Neutrophil (primary cell): ENCODE measurements around the gene ITIH3.

Experiments
- H3K27ac ChIP-seq: fragments of 200-600 bp; sonication (generic); 2 replicates; pipeline ENCODE4 v1.5.1; 2016; ENCODE audit warnings: mild to moderate bottlenecking, moderate library complexity
- H3K27me3 ChIP-seq: fragments of 200-600 bp; sonication (generic); 2 replicates; pipeline ENCODE4 v1.6.0; 2016; ENCODE audit warnings: mild to moderate bottlenecking
- H3K36me3 ChIP-seq: fragments of 200-600 bp; sonication (generic); 2 replicates; pipeline ENCODE4 v1.5.1; 2017
- H3K4me1 ChIP-seq, 2 experiments: fragments of 200-600 bp in 1 of 2; sonication (generic) in 1 of 2; 1 replicate in 1 of 2; 2 replicates in 1 of 2; pipeline versions ENCODE4 v1.5.1 to v1.6.1; 2013 to 2016; ENCODE audit warnings: low read depth in 1 of 2, low read length in 1 of 2, mild to moderate bottlenecking in 1 of 2, moderate library complexity in 1 of 2; ENCODE audit not compliant: control insufficient read depth in 1 of 2, insufficient read depth in 1 of 2
- H3K4me3 ChIP-seq, 2 experiments: fragments of 200-600 bp in 1 of 2; sonication (generic) in 1 of 2; 1 replicate in 1 of 2; 2 replicates in 1 of 2; pipeline ENCODE4 v1.5.1; 2013 to 2016; ENCODE audit warnings: low read depth in 1 of 2, low read length in 1 of 2, mild to moderate bottlenecking in 1 of 2, moderate library complexity in 1 of 2
- H3K9me3 ChIP-seq: fragments of 200-600 bp; sonication (generic); 2 replicates; pipeline ENCODE4 v1.5.1; 2016
- CTCF ChIP-seq: fragments of 200-600 bp; sonication (generic); IDR thresholded peaks from 2 replicates; pipeline ENCODE4 v1.5.1; 2016; ENCODE audit warnings: antibody characterized with exemption

ITIH3 gene

GRCh38 chr3:52783211-52783555 lies 11.4 kb upstream of the ITIH3 start:
- Histone ChIP-seq H3K27me3 (no peaks in the 10 kb centered on the region), H3K4me3 (no peak overlapping the region), H3K4me1 (no peaks in the 10 kb centered on the region), H3K27ac (no peak overlapping the region), H3K36me3 (no peaks in the 10 kb centered on the region), H3K9me3 (no peaks in the 10 kb centered on the region)
- no peak for TF ChIP-seq CTCF

GRCh38 chr3:52784021-52784621 lies 10.5 kb upstream of the ITIH3 start:
- Histone ChIP-seq H3K36me3 (no peaks in the 10 kb centered on the region), H3K27ac (no peak overlapping the region), H3K27me3 (no peaks in the 10 kb centered on the region), H3K4me3 (no peak overlapping the region), H3K4me1 (no peaks in the 10 kb centered on the region), H3K9me3 (no peaks in the 10 kb centered on the region)
- no peak for TF ChIP-seq CTCF

GRCh38 chr3:52784931-52785590 lies 9.5 kb upstream of the ITIH3 start:
- Histone ChIP-seq H3K4me1 (no peaks in the 10 kb centered on the region), H3K9me3 (no peaks in the 10 kb centered on the region), H3K27me3 (no peaks in the 10 kb centered on the region), H3K36me3 (no peaks in the 10 kb centered on the region), H3K27ac (no peak overlapping the region), H3K4me3 (no peak overlapping the region)
- no peak for TF ChIP-seq CTCF

GRCh38 chr3:52786330-52787215 lies 8.0 kb upstream of the ITIH3 start:
- H3K9me3 ChIP-seq = no peaks in the 10 kb centered on the region

GRCh38 chr3:52787246-52787645 lies 7.3 kb upstream of the ITIH3 start:
- Histone ChIP-seq H3K27ac (no peak overlapping the region), H3K36me3 (no peaks in the 10 kb centered on the region), H3K27me3 (no peaks in the 10 kb centered on the region), H3K4me1 (no peaks in the 10 kb centered on the region), H3K9me3 (no peaks in the 10 kb centered on the region), H3K4me3 (no peak overlapping the region)
- TF ChIP-seq CTCF = no peak

More at GRCh38 chr3:52786330-52787215, 8.0 kb upstream of the ITIH3 start:
- H3K27ac ChIP-seq = no peak overlapping the region
- H3K4me3 ChIP-seq = no peak overlapping the region
- H3K36me3 ChIP-seq = no peaks in the 10 kb centered on the region
- H3K27me3 ChIP-seq = no peaks in the 10 kb centered on the region
- H3K4me1 ChIP-seq = no peaks in the 10 kb centered on the region
- TF ChIP-seq CTCF = no peak
